ENCODE measurements around the gene OR5C1. TPM values are rescaled to one million over a fixed set of nuclear protein-coding genes. Genes with fewer than 3 reads are reported as not detected.

Gene OR5C1
- total and polyA plus RNA-seq, 9 of the 15 experiments (the other 6 are each of a cell fraction or from before 2014, with no cell fraction given): not detected

DNA sequence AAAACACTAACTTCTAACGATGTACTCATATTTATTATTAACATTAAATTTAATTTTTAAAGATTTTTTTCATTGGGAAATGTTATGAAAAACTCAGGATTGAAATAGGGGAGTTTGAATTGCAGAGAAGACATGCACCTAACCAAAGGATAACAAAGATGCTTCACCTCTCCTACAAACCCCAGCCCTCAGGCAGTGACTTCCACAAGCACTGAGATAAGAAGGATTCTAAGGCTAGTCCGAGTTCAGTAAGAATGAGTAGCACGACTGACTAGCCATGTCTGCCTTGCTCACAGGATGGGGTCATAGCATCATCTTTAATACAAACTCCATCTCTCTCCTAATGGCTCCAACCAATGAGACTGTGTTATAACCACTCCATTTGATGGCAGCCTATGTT lies 7.1 kb upstream of the OR5C1 start (continued):
- TF ChIP-seq TFE3 (CRISPR knock-in tag; IDR thresholded peaks at IDR 0.05) (no peak), SNIP1 (IDR thresholded peaks at IDR 0.05; ENCODE audit: low read depth) (no peak), DMBX1 (CRISPR knock-in tag; IDR thresholded peaks at IDR 0.05; ENCODE audit: borderline replicate concordance) (no peak)

DNA sequence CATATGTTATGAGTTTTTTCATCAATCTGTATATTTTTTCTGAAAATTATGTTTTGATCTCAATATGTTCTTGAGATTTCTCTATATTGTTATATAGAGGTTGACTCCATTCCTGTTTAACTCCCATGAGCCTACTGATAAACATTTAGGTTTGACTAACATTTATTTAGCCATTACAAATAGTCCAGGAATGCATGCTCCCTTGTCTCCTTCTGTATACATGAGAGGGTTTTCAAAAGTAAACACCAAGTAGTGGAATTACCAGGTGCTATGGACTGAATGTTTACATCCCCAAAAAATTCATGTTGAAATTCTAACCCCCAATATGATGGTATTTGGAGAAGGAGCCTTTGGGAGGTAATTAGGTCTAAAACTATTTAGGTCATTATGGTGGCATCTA lies 3.5 kb upstream of the OR5C1 start:
- H3K4me2 ChIP-seq (ENCODE audit: insufficient read depth, low read length): no peak overlapping the region
- no peak for DNase-seq (ENCODE audit: extremely low read depth in 1 of 4, low spot score in 3 of 4)
- H3K9me3 ChIP-seq (replicated peaks; ENCODE audit: control insufficient read depth, insufficient read depth, low read depth, low read length): no peaks in the 10 kb centered on the region
- no peak for TF ChIP-seq EZH2 (IDR thresholded peaks at IDR 0.05; ENCODE audit: borderline replicate concordance, low read depth, low read length)
- no peak overlapping the region for H2AFZ ChIP-seq (ENCODE audit: low read depth, low read length)
- ATAC-seq: no peak
- H3K4me3 ChIP-seq: no peak overlapping the region
- ChIA-PET CTCF (ENCODE audit: low intra/inter-chr PET ratio) (no interaction called here), POLR2A (no interaction called here)
- no TSS peak for BruUV-seq (replicated peaks)
- H3K27me3 ChIP-seq (ENCODE audit: control insufficient read depth in 2 of 2, insufficient read depth in 2 of 2, low read length in 2 of 2): peaks cover 18 to 23% of the 10 kb centered on the region in 2 experiments
- H3K27ac ChIP-seq (ENCODE audit: extremely low read depth, low read depth, low read length): no peak overlapping the region
- no peak overlapping the region for H3K9ac ChIP-seq (ENCODE audit: insufficient read depth in 1 of 2, low read depth in 2 of 2, low read length in 2 of 2)
- H3K36me3 ChIP-seq (ENCODE audit: control insufficient read depth, insufficient read depth, low read length): no peaks in the 10 kb centered on the region
- in situ Hi-C loops (cut with MboI): no loop called here
- no peaks in the 10 kb centered on the region for H4K20me1 ChIP-seq (replicated peaks; ENCODE audit: control insufficient read depth, insufficient read depth, low read length)
- no peak for FAIRE-seq
- H3K79me2 ChIP-seq (ENCODE audit: control insufficient read depth, insufficient read depth, low read length): no peaks in the 10 kb centered on the region
- H3K9me1 ChIP-seq (ENCODE audit: control insufficient read depth, insufficient read depth, low read length): no peaks in the 10 kb centered on the region
- H3K4me1 ChIP-seq (replicated peaks in 1 of 2; ENCODE audit: control insufficient read depth in 2 of 2, insufficient read depth in 2 of 2, low read length in 2 of 2): no peaks in the 10 kb centered on the region; a peak in 1 of 5 replicates
- intact Hi-C loops (cut with micrococcal nuclease): no loop called here

All from K562 (cell line).